RWPE1 (cell line): ENCODE data around the gene SV2B.

ENCODE experiments used
- CTCF ChIA-PET: fragments of 350-600 bp; sonication (Branson Sonifier 250); formaldehyde crosslinking; extraction: SDS; loops from one replicate; lab custom pipeline; 2021; lab: Yijun Ruan, JAX
- POLR2A ChIA-PET: fragments of 400-600 bp; formaldehyde crosslinking; extraction: SDS; loops from one replicate; lab custom pipeline; 2020; ENCODE audit warnings: antibody characterized with exemption; ENCODE audit not compliant: low non-redundant PET; lab: Yijun Ruan, JAX
- DNase-seq: peaks from one replicate; pipeline ENCODE4 v3.0.0; 2012; ENCODE audit warnings: low spot score
- H3K27ac ChIP-seq: fragments of 450-650 bp; 2 replicates; pipeline ENCODE4 v1.5.1; 2017
- CTCF ChIP-seq: fragments of 450-650 bp; conservative IDR thresholded peaks from 2 replicates; pipeline ENCODE4 v1.5.1; 2017; ENCODE audit warnings: low read depth, mild to moderate bottlenecking

SV2B gene

GRCh38 chr15:91061997-91062396 is 38.1 kb upstream of the SV2B start:
- CTCF ChIA-PET, result no interaction called here
- POLR2A ChIA-PET, result no interaction called here
- H3K27ac ChIP-seq, result no peak overlapping the region
- TF ChIP-seq CTCF, result no peak
- no peak for DNase-seq

DNA sequence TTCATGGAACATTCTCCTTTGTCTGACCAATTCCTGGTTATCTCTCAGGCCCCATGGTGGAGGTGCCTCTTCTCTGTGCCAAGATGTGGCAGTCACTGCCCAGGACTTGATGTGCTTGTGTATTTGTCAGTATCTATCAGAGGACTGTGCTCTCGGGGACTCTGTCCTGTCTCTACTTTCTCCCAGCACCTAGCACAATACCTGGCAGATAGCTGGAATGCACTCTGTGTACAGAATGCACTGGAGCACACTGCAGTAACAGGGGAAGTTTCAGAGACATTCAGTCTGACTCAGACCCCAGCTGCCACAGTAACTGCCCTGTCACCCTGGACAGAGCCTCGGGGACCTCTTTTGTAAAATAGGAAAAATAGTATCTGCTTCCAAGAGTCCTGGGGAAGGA is 34.6 kb upstream of the SV2B start:
- no peak overlapping the region for H3K27ac ChIP-seq
- no peak for TF ChIP-seq CTCF
- no peak for DNase-seq
- CTCF ChIA-PET, result no interaction called here
- POLR2A ChIA-PET, result no interaction called here

GRCh38 chr15:91067036-91067435 is 33.0 kb upstream of the SV2B start:
- ChIA-PET POLR2A (no interaction called here), CTCF (interaction anchor here (0.6 kb wide), 2 partner anchors 314 to 1886 kb away, joined by 3 to 6 read pairs; no protein-coding TSS in a partner anchor)
- peak; percentile 72 for DNase-seq
- H3K27ac ChIP-seq, result no peak overlapping the region
- no peak for TF ChIP-seq CTCF

DNA sequence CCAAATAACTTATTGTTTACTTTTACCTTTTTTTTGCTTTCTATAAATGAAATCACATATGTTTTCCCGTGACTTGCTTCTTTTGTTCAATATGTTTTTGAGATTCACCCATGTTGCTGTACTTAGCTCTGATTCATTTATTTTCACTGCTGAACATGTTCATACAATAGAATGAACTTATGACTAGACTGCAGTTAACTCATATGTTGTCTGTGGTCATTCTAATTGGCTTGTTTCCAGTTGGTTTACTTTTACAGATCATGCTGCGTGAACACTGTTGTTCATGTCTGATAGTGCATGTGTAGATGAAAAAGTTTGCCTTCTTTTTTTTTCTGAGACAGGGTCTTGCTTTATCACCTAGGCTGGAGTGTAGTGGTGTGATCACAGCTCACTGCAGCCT is 31.6 kb upstream of the SV2B start:
- ChIA-PET CTCF (interaction anchor here (2.1 kb wide), 1 partner anchor 12 kb away, joined by 12 read pairs; no protein-coding TSS in a partner anchor), POLR2A (no interaction called here)
- H3K27ac ChIP-seq, result no peak overlapping the region
- no peak for DNase-seq
- TF ChIP-seq CTCF, result no peak

GRCh38 chr15:91068966-91069365 is 31.1 kb upstream of the SV2B start:
- H3K27ac ChIP-seq, result no peak overlapping the region
- DNase-seq, result no peak
- ChIA-PET CTCF (interaction anchor here (2.1 kb wide), 1 partner anchor 13 kb away, joined by 12 read pairs; no protein-coding TSS in a partner anchor), POLR2A (no interaction called here)
- TF ChIP-seq CTCF, result no peak

- POLR2A ChIA-PET, result no interaction called here
- CTCF ChIA-PET, result no interaction called here
- no peak overlapping the region for H3K27ac ChIP-seq
- DNase-seq, result no peak
- no peak for TF ChIP-seq CTCF
Observed at GRCh38 chr15:91070872-91071271, 29.2 kb upstream of the SV2B start.
